ENCODE data around the gene LOXL1.

- TF ChIP-seq CTCF (conservative IDR thresholded peaks at IDR 0.05; ENCODE audit: low read depth, low read length) = no peak
- no peak for TF ChIP-seq EZH2 (IDR thresholded peaks at IDR 0.05; ENCODE audit: low read length, unreplicated experiment)
- TF ChIP-seq EZH2phosphoT487 (IDR thresholded peaks at IDR 0.05; ENCODE audit: borderline replicate concordance, low read length) = no peak
Measured at GRCh38 chr15:73941044-73941443, 14.8 kb downstream of the LOXL1 start.

All from PC-3 (cell line).